ENCODE data around the gene TAP1.

Gene TAP1

GRCh38 chr6:32858194-32858593 is 4.7 kb upstream of the TAP1 start:
- no peak for DNase-seq

GRCh38 chr6:32857156-32857891 is 3.8 kb upstream of the TAP1 start:
- DNase-seq = no peak

GRCh38 chr6:32855467-32856174 is 2.1 kb upstream of the TAP1 start:
- no peak for DNase-seq

- DNase-seq = peak; percentile 52
Measured at GRCh38 chr6:32854376-32855178, 1.1 kb upstream of the TAP1 start.

GRCh38 chr6:32852844-32853540 is 512 bp downstream of the TAP1 start:
- peak; percentile 49 for DNase-seq

- no peak for DNase-seq
Measured at GRCh38 chr6:32852018-32852843, 1.3 kb downstream of the TAP1 start.

- DNase-seq = no peak
Measured at GRCh38 chr6:32851025-32851424, 2.5 kb downstream of the TAP1 start.

GRCh38 chr6:32849126-32849525 is 4.4 kb downstream of the TAP1 start:
- no peak for DNase-seq

GRCh38 chr6:32847795-32848194 is 5.7 kb downstream of the TAP1 start:
- DNase-seq = no peak

GRCh38 chr6:32847004-32847403 is 6.5 kb downstream of the TAP1 start:
- no peak for DNase-seq

- DNase-seq = peak; percentile 39
Measured at GRCh38 chr6:32845384-32845884, 8.1 kb downstream of the TAP1 start.

- no peak for DNase-seq
Measured at GRCh38 chr6:32844839-32845383, 8.6 kb downstream of the TAP1 start.

- peak; percentile 98 for DNase-seq
Measured at GRCh38 chr6:32843979-32844838, 9.3 kb downstream of the TAP1 start, which contains the start of gene PSMB8. TSS of gene PSMB8 (minus strand) at chr6:32844047. CDS start at chr6:32843996, 51 bp downstream.

GRCh38 chr6:32843331-32843978 is 10.0 kb downstream of the TAP1 start:
- no peak for DNase-seq

GRCh38 chr6:32842690-32843089 is 10.8 kb downstream of the TAP1 start:
- DNase-seq = no peak

- no peak for DNase-seq
Measured at GRCh38 chr6:32842021-32842650, 11.4 kb downstream of the TAP1 start.

- no peak for DNase-seq
Measured at GRCh38 chr6:32840604-32841246, 12.8 kb downstream of the TAP1 start.

- DNase-seq = no peak
Measured at GRCh38 chr6:32839356-32839755, 14.1 kb downstream of the TAP1 start.
